ENCODE measurements around the gene KIAA1614. TPM values are rescaled to one million over a fixed set of nuclear protein-coding genes. Genes with fewer than 3 reads are reported as not detected.

The KIAA1614 gene, protein sequence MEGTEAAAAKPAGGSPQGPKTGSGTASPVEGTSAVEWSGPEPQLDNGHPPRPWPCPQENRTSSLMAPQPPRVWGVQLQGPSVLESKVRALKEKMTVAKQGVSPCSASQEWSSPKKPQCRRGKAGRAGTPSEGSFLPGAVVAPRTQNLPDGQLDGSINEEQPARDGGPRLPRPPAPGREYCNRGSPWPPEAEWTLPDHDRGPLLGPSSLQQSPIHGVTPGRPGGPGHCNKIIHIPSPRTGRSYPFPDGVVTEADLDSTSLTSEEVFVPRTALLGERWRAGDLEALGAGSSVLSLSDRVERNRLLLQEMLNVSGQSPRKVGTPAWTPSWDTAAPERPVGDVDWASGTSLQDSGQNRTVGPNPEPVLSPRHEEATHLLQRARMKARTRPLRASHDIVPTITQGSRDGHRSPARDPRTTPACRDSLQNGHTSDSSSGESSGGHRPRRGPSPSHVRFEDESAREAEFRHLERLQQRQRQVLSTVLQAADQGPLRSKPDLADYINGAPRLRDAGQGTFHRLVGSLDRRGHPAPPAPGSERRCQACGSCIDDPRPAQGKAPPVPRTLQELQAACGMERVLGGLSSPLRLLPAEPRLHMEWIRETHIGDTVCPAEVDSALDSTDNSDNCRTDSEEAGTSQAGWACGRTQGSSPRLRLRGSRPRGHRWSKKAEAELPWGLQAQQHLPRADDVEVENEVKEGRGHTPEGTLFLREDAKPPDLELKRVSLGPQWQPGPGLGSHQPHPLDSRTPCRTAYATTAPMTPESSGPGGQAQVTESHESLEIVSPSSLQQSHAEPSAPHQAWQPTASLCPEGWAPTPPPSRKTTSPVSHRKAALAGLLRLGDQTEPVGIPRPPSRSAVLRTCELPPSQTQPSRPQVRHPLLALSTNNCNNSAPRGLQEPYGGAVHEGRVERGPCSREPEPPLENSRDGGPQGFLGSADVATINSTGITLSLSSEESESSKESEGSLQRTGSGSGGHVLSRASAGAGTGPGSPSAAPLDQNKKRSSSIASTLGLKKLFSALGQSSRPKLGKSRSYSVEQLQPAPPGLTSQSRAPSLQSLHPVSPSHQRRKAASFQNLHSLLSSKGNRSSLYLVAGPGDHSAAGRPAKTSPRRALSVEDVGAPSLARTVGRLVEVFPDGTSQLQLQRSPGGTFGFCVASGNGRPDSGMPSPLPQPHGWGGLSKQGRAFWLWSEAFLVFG
- 0.16 and 0.26 TPM in 2 replicates for total RNA-seq

DNA sequence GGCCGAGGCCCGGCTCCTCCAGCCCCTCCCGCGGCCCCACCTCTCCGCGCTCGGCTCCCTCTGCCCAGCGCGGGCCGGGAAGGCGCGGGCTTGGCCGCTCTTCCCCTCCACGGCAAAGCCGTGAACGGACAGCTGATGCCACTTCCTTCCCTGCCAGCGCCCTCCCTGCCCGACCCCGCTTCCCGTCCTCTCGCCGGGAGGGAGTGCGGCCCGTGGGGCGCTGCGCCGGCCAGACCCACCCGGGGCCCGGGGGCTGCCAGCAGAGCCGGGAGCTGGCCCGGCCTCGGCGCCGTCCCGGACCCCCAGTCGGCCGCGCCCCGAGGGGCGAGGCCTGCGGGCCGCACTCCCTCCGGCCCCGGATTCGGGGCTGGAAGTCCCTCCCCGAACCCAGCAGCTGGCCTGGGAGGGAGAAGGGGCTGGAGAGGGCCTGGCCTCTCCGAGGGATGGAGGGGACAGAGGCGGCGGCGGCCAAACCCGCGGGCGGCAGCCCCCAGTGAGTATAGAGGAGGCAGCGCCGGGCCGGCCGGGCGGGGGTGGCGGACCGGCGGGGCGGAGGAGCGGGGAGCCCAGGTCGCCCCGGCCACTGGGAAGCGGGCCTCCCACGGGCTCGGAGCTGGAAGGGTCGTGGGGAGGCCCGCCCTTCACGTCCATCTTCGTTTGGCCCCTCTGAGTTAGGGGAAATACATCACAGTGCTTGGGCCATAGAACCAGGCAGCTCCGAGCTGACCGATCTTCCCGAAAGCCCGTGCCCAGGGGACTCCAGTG, at the start of gene KIAA1614:
KIAA1614 (plus strand) TSS at position 97 of the 765 bp plus-strand sequence; CDS start at position 444, 347 bp downstream.
- Mint-ChIP-seq H3K36me3 (ENCODE audit: low read depth) (no peaks in the 10 kb centered on the region), H3K4me3 (peak within 1 kb of the TSS; percentile 66), H3K4me1 (peaks cover 15% of the 10 kb centered on the region), H3K27me3 (peaks cover 41% of the 10 kb centered on the region), H3K9me3 (no peaks in the 10 kb centered on the region), H3K27ac (no peak within 1 kb of the TSS)
- DNase-seq = no peak
- intact Hi-C loops (cut with micrococcal nuclease) = no loop called here

DNA sequence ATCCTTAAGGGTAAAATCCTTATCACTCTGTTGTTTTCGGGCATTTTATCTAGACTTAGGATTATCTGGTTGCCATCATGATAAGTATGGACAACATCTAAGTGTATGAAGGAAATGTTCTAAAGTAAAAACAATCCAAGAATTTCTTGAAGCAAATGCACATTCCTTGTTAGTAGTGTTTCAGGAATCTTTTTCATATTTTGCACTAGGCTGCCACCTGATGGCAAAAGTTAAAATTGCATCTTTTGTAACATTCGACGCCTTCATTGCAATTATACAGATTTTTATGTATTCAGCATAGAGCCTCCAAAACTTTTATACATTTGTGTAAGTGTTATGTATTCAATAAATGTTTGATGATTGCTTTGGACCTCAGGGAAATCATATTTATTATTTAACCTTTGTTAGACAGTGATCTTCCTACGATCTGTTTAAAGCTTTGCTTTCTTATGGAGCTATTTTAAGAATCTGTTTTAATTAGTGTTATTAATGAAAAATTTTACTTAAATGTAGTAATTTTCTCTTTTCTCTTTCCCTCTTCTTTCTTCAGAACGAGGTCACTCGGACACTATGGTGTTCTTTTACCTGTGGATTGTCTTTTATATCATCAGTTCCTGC, 49.4 kb upstream of the KIAA1614 start:
- intact Hi-C loops (cut with micrococcal nuclease) = loop anchor here (5.0 kb wide), 3 partner anchors 231 to 346 kb away; partner anchors contain the start of gene XPR1
- peak; percentile 80 for DNase-seq
- Mint-ChIP-seq H3K36me3 (ENCODE audit: low read depth) (peaks cover 8% of the 10 kb centered on the region), H3K27ac (no peak overlapping the region), H3K4me1 (no peaks in the 10 kb centered on the region), H3K27me3 (no peaks in the 10 kb centered on the region), H3K9me3 (no peaks in the 10 kb centered on the region), H3K4me3 (no peak overlapping the region)

DNA sequence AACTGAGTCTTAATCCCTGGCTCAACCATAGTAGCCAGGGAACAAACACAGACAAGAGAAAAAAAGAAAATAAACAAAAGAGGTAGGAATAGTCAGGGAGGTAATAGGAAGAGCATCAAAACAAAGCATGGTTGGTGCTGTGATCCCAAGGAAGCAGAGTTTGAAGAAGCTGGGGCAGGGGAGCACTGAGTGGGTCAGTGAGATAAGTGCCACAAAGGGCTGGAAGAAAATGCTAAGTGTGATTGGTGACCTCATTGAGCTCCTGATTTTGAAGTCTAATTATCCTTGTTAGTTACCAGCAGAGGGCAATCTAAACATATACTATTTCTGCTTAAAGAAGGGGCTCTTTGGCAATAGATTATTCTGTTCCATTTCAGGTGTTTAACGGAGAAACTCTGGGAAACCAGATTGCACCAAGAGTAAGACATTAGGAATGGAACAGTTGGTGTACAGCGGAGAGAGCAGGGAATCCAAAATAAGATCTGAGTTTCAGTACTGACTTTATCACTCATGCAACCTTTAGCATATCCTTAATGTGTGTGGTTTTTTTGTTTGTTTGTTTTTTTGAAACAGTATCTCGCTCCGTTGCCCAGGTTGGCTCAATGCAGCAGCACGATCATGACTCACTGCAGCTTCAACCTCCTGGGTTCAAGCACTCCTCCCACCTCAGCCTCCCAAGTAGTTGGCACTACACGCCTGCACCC, 30.7 kb upstream of the KIAA1614 start:
- no peaks in the 10 kb centered on the region for H3K9me3 Mint-ChIP-seq
- no peak overlapping the region for H3K4me3 Mint-ChIP-seq
- H3K36me3 Mint-ChIP-seq (ENCODE audit: low read depth) = no peaks in the 10 kb centered on the region
- intact Hi-C loops (cut with micrococcal nuclease) = loop anchor here (1.0 to 10.0 kb wide), 3 partner anchors 153 to 284 kb away; partner anchors contain the start of gene MR1
- no peaks in the 10 kb centered on the region for H3K27me3 Mint-ChIP-seq
- H3K27ac Mint-ChIP-seq = no peak overlapping the region
- no peak for DNase-seq
- H3K4me1 Mint-ChIP-seq = peaks cover 3% of the 10 kb centered on the region

DNA sequence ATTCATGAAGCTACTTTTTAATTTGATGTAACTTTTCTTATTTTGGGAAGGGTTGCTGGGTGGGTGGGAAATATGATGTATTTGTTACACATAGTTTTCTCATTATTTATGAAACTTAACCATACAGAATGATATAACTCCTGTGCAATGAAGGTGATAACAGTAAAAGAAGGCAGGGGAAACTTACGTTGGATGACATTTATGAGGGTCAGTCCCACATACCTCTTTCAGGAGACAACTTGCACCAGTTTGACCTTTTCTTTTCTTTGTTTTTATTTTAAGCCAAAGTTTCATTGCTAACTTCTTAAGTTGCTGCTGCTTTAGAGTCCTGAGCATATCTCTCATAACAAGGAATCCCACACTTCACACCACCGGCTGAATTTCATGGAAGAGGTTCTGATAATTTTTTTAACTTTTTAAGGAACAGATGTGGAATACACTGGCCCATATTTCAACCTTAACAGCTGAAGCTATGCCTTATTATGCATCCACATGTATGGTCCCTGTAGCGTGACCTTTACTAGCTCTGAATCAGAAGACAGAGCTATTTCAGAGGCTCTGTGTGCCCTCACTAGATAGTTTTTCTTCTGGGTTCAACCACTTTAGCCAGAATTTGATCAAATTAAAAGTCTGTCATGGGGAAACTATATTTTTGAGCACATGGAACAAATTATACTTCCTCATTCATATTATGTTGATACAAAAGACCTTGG, 28.0 kb upstream of the KIAA1614 start:
- Mint-ChIP-seq H3K27me3 (no peaks in the 10 kb centered on the region), H3K27ac (no peak overlapping the region), H3K36me3 (ENCODE audit: low read depth) (no peaks in the 10 kb centered on the region), H3K4me3 (no peak overlapping the region), H3K4me1 (peaks cover 3% of the 10 kb centered on the region), H3K9me3 (no peaks in the 10 kb centered on the region)
- intact Hi-C loops (cut with micrococcal nuclease) = loop anchor here (10.0 kb wide), 1 partner anchor 150 kb away; the partner anchor contains the start of gene MR1
- no peak for DNase-seq

DNA sequence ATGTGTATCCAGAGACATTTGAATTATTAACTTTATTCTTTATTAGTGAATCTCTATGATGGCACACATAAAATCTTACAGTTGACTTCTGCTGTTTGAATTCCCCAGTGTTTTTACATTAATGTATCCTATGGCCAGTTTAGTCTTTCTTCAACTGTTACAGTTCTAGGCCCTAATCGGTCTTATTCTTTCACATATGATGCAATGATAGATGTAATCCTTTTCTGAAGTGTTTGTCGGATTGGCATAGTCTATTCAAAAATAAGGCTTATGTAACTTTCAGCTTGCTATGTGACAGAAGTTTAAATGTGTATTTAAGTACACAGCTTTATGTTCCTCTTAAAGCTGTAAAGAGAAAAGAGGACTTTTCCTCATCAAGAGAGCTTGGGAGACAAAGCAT, 26.4 kb upstream of the KIAA1614 start:
- Mint-ChIP-seq H3K27me3 (no peaks in the 10 kb centered on the region), H3K27ac (no peak overlapping the region), H3K4me1 (peaks cover 3% of the 10 kb centered on the region), H3K4me3 (no peak overlapping the region), H3K9me3 (no peaks in the 10 kb centered on the region), H3K36me3 (ENCODE audit: low read depth) (no peaks in the 10 kb centered on the region)
- DNase-seq = no peak
- intact Hi-C loops (cut with micrococcal nuclease) = loop anchor here (10.0 kb wide), 1 partner anchor 148 kb away; the partner anchor contains the start of gene MR1

DNA sequence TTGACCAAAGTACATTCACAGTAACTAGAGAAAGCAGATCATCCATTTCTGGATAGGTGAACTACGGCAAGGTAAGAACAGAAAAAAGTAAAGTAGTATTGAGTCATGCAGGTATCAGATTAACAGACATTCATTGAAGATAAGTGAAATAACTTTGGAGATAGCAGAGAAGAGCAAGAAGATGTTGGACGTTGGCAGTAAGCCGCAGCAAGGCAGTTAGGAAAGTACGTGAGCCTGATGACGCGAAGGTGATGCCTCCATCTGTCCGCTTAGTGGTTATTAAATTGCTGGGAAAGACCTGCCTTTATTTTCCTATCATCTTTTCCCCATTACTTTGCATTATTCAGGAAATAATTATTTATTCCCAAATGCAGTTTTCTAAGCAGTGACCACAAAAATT, 24.9 kb upstream of the KIAA1614 start:
- H3K27me3 Mint-ChIP-seq = no peaks in the 10 kb centered on the region
- H3K36me3 Mint-ChIP-seq (ENCODE audit: low read depth) = no peaks in the 10 kb centered on the region
- H3K4me3 Mint-ChIP-seq = no peak overlapping the region
- DNase-seq = peak; percentile 17
- H3K27ac Mint-ChIP-seq = no peak overlapping the region
- no peaks in the 10 kb centered on the region for H3K4me1 Mint-ChIP-seq
- intact Hi-C loops (cut with micrococcal nuclease) = loop anchor here (10.0 kb wide), 1 partner anchor 147 kb away; the partner anchor contains the start of gene MR1
- no peaks in the 10 kb centered on the region for H3K9me3 Mint-ChIP-seq

DNA sequence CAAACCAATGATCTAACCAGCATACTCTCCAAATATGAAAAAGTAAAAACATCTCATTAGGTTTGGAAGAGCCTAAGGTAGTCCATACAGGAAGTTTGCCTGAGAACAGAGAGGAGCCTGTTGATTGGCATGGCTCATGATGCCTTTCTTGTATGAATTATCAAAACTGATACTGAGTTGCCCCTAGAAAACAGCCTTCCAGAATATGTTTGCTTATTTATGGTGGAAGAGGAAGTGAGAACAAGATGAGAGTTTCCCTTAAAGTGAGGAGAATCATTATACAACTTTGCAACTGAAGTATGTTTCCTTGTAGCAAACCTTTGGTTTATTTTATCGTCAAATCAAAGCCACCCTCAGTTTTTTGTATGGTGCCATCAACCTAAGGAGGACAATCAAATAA, 23.8 kb upstream of the KIAA1614 start:
- intact Hi-C loops (cut with micrococcal nuclease) = loop anchor here (10.0 kb wide), 1 partner anchor 146 kb away; the partner anchor contains the start of gene MR1
- Mint-ChIP-seq H3K4me1 (peaks cover 3% of the 10 kb centered on the region), H3K4me3 (no peak overlapping the region), H3K36me3 (ENCODE audit: low read depth) (no peaks in the 10 kb centered on the region), H3K27me3 (no peaks in the 10 kb centered on the region), H3K9me3 (no peaks in the 10 kb centered on the region), H3K27ac (no peak overlapping the region)
- peak; percentile 29 for DNase-seq

DNA sequence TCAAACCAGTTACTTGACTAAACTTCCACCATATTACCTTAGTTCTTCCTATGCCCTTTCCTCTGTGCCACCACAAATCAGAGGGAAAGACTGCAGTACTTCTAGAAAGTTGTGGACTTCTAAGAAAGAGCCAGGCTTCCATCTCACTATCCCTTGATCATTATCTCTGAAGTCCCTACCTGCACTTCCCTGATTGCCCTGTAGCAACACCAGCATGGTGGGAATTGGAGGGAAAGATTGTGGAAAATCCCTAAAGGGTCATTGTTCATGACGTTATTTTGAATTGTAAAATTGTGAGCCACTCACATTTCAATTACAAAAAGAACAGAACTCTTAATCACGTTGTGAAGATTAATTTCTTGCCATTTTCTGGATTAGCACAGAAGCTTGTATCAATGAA, 23.4 kb upstream of the KIAA1614 start:
- Mint-ChIP-seq H3K27me3 (no peaks in the 10 kb centered on the region), H3K27ac (no peak overlapping the region), H3K36me3 (ENCODE audit: low read depth) (no peaks in the 10 kb centered on the region), H3K4me3 (no peak overlapping the region), H3K9me3 (no peaks in the 10 kb centered on the region), H3K4me1 (peaks cover 3% of the 10 kb centered on the region)
- intact Hi-C loops (cut with micrococcal nuclease) = loop anchor here (10.0 kb wide), 1 partner anchor 145 kb away; the partner anchor contains the start of gene MR1
- DNase-seq = peak; percentile 49

DNA sequence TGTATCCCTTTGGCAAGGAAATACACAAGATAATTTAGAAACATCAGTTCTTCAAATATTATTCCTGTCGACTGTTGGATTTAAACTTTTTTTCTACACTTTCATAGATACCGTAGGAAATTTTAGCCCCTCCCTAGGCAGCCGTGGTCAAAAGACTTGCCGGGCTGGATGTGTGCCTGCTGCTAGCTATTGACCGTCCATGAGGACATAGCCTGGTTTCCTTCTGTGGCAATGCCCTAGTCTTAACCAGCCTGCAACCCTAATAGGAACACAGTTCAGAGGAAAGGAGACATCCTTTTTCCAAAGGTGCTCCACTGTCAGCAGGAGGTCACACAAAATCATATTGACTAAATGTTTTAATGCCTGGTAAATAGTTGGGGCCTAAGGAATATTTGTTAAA, 20.4 kb upstream of the KIAA1614 start:
- Mint-ChIP-seq H3K4me1 (peaks cover 3% of the 10 kb centered on the region), H3K4me3 (no peak overlapping the region), H3K36me3 (ENCODE audit: low read depth) (no peaks in the 10 kb centered on the region), H3K9me3 (peaks cover 9% of the 10 kb centered on the region), H3K27ac (no peak overlapping the region), H3K27me3 (no peaks in the 10 kb centered on the region)
- DNase-seq = peak; percentile 47
- intact Hi-C loops (cut with micrococcal nuclease) = no loop called here

DNA sequence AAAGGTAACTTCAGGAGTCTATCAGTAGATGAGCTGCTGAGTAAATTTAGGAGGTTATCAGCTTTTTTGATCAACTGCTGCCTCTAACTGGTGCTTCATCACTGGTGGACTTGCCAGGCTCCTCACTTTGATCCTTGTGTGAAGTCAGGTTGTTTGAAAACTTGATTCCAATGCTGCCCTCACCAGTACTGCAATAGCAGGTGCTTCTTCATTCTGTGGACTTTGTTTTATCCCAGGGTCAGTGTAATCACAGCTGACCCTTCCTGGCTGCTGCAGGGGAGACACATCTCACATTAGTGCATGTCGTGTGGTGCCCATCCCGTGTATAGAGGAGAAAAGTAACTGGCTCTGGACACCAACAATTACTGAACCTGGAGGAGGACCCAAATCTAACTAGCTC, 20.0 kb upstream of the KIAA1614 start:
- Mint-ChIP-seq H3K27ac (no peak overlapping the region), H3K9me3 (peaks cover 9% of the 10 kb centered on the region), H3K27me3 (no peaks in the 10 kb centered on the region), H3K4me3 (no peak overlapping the region), H3K36me3 (ENCODE audit: low read depth) (no peaks in the 10 kb centered on the region), H3K4me1 (peaks cover 3% of the 10 kb centered on the region)
- intact Hi-C loops (cut with micrococcal nuclease) = no loop called here
- peak; percentile 42 for DNase-seq

DNA sequence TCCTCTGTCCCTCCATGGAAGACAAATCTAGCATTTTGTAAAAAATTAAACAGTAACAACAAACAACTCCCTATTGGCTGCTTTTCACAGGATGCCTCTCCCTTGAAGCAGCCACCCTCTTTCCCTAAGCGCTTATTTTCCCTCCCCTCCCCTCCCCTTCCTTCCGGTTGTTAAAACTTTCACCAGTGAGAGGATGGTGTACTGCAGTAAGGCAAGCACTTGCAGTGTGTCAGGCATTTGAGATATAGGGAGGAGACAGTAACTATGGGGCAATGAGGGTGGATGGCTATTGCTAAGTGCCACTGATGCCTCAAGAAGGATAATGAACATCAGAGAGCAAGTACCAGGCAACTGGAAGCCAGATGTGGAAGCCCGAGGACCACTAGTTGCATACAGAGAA, 19.1 kb upstream of the KIAA1614 start:
- H3K9me3 Mint-ChIP-seq = peaks cover 9% of the 10 kb centered on the region
- H3K27me3 Mint-ChIP-seq = no peaks in the 10 kb centered on the region
- no peak overlapping the region for H3K27ac Mint-ChIP-seq
- H3K36me3 Mint-ChIP-seq (ENCODE audit: low read depth) = no peaks in the 10 kb centered on the region
- DNase-seq = peak; percentile 53
- no peak overlapping the region for H3K4me3 Mint-ChIP-seq
- peaks cover 3% of the 10 kb centered on the region for H3K4me1 Mint-ChIP-seq
- intact Hi-C loops (cut with micrococcal nuclease) = no loop called here
